ENCODE measurements around the gene WDCP. TPM values are rescaled to one million over a fixed set of nuclear protein-coding genes. Genes with fewer than 3 reads are reported as not detected.
"Not testable (repeated sequence)": the region's sequence is repeated elsewhere in the genome, so short reads cannot be mapped to it uniquely, and the experiment has no call there.

WDCP gene, protein sequence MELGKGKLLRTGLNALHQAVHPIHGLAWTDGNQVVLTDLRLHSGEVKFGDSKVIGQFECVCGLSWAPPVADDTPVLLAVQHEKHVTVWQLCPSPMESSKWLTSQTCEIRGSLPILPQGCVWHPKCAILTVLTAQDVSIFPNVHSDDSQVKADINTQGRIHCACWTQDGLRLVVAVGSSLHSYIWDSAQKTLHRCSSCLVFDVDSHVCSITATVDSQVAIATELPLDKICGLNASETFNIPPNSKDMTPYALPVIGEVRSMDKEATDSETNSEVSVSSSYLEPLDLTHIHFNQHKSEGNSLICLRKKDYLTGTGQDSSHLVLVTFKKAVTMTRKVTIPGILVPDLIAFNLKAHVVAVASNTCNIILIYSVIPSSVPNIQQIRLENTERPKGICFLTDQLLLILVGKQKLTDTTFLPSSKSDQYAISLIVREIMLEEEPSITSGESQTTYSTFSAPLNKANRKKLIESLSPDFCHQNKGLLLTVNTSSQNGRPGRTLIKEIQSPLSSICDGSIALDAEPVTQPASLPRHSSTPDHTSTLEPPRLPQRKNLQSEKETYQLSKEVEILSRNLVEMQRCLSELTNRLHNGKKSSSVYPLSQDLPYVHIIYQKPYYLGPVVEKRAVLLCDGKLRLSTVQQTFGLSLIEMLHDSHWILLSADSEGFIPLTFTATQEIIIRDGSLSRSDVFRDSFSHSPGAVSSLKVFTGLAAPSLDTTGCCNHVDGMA
- 13.1 TPM for total RNA-seq
- polyA plus RNA-seq: 4.9 TPM

- H3K36me3 ChIP-seq (ENCODE audit: insufficient read depth): no peaks in the 10 kb centered on the region
- DNase-seq (ENCODE audit: extremely low spot score): peak; percentile 94
- under 1% methylated on average over 38 of the region's 38 CpGs for WGBS
- peak within 1 kb of the TSS; percentile 48 for H3K27ac ChIP-seq (ENCODE audit: low read depth)
- peak within 1 kb of the TSS; percentile 72 for H3K4me3 ChIP-seq (ENCODE audit: low read depth, low read length)
- peaks cover 4% of the 10 kb centered on the region for H3K4me1 ChIP-seq (ENCODE audit: insufficient read depth)
Measured at GRCh38 chr2:24046930-24047702, at the start of gene WDCP. TSS of gene WDCP (minus strand) at chr2:24047391. CDS start at chr2:24039494, 7,897 bp downstream.

- not testable (repeated sequence) for H3K27ac ChIP-seq (ENCODE audit: low read depth); DNase-seq (ENCODE audit: extremely low spot score); H3K4me3 ChIP-seq (ENCODE audit: low read depth, low read length); H3K4me1 ChIP-seq (ENCODE audit: insufficient read depth); H3K36me3 ChIP-seq (ENCODE audit: insufficient read depth)
- 67% methylated on average over 17 of the region's 17 CpGs for WGBS
Measured at GRCh38 chr2:24095171-24095677, 48.0 kb upstream of the WDCP start.

DNA sequence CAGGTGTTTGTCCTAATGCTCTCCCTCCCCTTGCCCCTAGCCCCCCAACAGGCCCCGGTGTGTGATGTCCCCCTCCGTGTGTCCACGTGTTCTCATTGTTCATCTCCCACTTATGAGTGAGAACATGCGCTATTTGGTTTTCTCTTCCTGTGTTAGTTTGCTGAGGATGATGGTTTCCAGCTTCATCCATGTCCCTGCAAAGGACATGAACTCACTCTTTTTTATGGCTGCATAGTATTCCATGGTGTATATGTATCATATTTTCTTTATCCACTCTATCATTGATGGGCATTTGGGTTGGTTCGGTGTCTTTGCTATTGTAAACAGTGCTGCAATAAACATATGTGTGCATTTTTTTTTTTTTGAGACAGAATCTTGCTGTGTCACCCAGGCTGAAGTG is 46.1 kb upstream of the WDCP start:
- not testable (repeated sequence) for H3K27ac ChIP-seq (ENCODE audit: low read depth); H3K4me1 ChIP-seq (ENCODE audit: insufficient read depth); DNase-seq (ENCODE audit: extremely low spot score); H3K4me3 ChIP-seq (ENCODE audit: low read depth, low read length); H3K36me3 ChIP-seq (ENCODE audit: insufficient read depth)
- over 99% methylated on average over 5 of the region's 5 CpGs for WGBS

DNA sequence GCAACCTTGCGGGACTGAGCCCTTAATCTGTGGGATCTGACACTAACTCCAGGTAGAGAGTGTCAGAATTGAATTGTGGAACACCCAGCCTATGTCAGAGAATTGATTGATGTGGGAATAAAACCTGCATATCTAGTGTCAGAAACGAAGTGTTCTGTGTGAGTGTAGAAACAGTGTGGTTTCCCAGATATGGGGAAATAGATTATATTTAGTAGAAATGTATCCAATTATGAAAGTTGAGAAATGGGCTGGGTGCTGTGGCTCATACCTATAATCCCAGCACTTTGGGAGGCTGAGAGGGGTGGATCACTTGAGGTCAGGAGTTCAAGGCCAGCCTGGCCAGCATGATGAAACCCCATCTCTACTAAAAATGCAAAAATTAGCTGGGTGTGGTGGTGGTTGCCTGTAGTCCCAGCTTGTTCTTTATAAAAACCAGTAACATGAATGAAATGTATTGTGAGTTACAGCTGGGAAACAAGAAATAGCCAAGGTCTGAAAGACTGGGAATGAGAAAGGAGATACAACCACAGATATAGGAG is 41.7 kb upstream of the WDCP start:
- Histone ChIP-seq H3K27ac (ENCODE audit: low read depth) (no peak overlapping the region), H3K4me1 (ENCODE audit: insufficient read depth) (no peaks in the 10 kb centered on the region), H3K4me3 (ENCODE audit: low read depth, low read length) (no peak overlapping the region), H3K36me3 (ENCODE audit: insufficient read depth) (no peaks in the 10 kb centered on the region)
- no peak for DNase-seq (ENCODE audit: extremely low spot score)
- 69% methylated on average over 2 of the region's 2 CpGs for WGBS

DNA sequence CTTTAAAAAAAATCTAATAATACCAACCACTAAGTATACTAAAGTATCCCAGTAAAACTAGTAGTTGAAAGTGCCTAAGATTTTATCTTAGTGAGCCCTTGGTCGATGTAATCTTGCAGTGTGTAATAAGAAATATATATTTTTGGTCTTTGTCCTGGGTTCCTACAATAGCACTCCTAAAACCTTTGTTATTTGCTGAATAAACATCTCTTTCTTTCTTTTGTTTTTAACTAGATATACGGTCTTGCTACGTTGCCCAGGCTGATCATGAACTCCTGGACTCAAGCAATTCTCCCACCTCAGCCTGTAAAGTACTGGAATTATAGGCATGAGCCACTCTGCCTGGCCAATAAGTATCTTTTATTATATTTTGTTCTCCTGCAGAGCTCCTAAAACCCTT is 39.8 kb upstream of the WDCP start:
- 79% methylated on average over 3 of the region's 3 CpGs for WGBS
- DNase-seq (ENCODE audit: extremely low spot score): no peak
- no peaks in the 10 kb centered on the region for H3K36me3 ChIP-seq (ENCODE audit: insufficient read depth)
- H3K27ac ChIP-seq (ENCODE audit: low read depth): no peak overlapping the region
- no peaks in the 10 kb centered on the region for H3K4me1 ChIP-seq (ENCODE audit: insufficient read depth)
- no peak overlapping the region for H3K4me3 ChIP-seq (ENCODE audit: low read depth, low read length)

DNA sequence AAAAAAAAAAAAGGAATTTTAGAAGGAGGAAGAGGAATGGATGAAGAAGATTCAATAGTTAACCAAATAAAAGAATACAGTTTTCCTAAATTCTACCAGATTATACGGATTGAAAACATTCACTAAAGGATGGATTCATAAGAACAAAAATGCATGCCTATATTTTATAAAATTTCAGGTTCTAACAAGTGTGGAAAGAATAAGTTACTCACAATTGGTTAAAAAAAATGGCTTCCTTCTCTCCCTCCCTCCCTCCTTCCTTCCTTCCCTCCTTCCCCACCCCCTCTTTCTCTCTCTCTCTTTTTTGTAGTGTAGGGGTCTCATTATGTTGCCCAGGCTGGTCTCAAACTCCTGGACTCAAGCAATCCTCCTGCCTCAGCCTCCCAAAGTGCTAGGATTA is 39.0 kb upstream of the WDCP start:
- H3K27ac ChIP-seq (ENCODE audit: low read depth): no peak overlapping the region
- no peak overlapping the region for H3K4me3 ChIP-seq (ENCODE audit: low read depth, low read length)
- H3K4me1 ChIP-seq (ENCODE audit: insufficient read depth): no peaks in the 10 kb centered on the region
- H3K36me3 ChIP-seq (ENCODE audit: insufficient read depth): no peaks in the 10 kb centered on the region
- WGBS: 98% methylated on average over 1 of the region's 1 CpG
- no peak for DNase-seq (ENCODE audit: extremely low spot score)

DNA sequence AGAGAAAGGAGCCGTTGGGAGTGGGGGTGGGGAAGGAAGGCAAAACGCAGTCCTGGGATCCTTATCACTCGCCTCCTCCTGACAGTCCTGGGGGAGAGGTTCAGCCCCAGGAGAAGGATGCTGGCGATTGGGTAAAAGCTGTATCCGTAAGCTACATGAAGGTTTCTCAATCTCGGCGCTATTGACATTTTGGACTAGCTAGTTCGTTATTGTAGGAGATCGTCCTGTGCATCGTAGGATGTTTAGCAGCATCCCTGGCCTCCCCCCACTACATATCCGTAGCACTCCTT is 38.0 kb upstream of the WDCP start:
- Histone ChIP-seq H3K36me3 (ENCODE audit: insufficient read depth) (no peaks in the 10 kb centered on the region), H3K4me1 (ENCODE audit: insufficient read depth) (no peaks in the 10 kb centered on the region), H3K4me3 (ENCODE audit: low read depth, low read length) (peak overlapping the region; percentile 33), H3K27ac (ENCODE audit: low read depth) (peak overlapping the region; percentile 76)
- no peak for DNase-seq (ENCODE audit: extremely low spot score)
- WGBS: 10% methylated on average over 11 of the region's 11 CpGs

DNA sequence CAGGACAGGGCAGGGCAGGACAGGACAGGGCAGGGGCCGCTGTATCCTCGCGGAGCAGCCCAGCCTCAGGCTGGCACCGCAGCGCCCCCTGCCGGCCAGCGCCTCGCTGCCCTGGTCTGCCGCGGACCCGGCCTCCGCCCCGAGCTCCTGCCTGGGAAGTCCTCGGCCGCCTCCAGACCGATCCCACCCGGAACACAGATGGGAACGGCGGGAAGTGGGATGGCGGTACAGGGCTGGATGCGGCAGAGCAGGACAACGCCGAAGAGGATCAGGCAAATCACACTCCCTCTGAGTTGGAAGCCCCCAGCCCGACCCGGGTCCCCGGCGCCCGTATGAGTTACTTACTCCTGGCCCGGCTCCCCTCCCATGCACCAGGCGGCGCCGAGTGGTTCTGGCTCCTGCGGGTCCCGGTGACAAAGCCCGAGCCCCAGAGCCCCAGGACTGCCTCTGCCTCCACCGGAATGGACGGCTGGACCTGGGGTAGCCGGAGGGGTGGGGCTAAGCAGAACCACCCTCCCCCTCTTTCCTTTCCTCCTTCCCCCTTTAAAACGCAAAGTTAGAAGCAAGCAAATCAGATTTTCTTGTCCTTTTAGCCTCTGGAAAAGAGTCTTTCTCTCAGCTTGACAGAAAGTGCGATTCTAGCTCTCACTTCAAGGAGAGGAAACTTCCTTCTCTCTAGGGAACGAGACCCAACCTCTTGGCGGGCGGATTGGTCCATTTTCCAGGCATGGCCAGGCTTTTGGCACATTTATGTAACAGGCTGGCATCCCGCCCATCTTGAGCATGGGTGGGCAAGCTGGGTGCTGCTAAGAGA is 37.4 kb upstream of the WDCP start, which contains the start of gene TP53I3:
Gene TP53I3, minus strand, starts transcription at position 449 of the 814 bp plus-strand sequence. CDS start 508 bp downstream, outside the sequence.
- Histone ChIP-seq H3K36me3 (ENCODE audit: insufficient read depth) (no peaks in the 10 kb centered on the region), H3K4me1 (ENCODE audit: insufficient read depth) (no peaks in the 10 kb centered on the region), H3K4me3 (ENCODE audit: low read depth, low read length) (peak within 1 kb of the TSS; percentile 33), H3K27ac (ENCODE audit: low read depth) (peak within 1 kb of the TSS; percentile 76)
- peak; percentile 78 for DNase-seq (ENCODE audit: extremely low spot score)
- WGBS: under 1% methylated on average over 44 of the region's 44 CpGs

GRCh38 chr2:24083567-24084385 is 36.6 kb upstream of the WDCP start:
- Histone ChIP-seq H3K4me3 (ENCODE audit: low read depth, low read length) (peak overlapping the region; percentile 33), H3K27ac (ENCODE audit: low read depth) (peak overlapping the region; percentile 63), H3K36me3 (ENCODE audit: insufficient read depth) (no peaks in the 10 kb centered on the region), H3K4me1 (ENCODE audit: insufficient read depth) (no peaks in the 10 kb centered on the region)
- DNase-seq (ENCODE audit: extremely low spot score): peak; percentile 82
- 9% methylated on average over 30 of the region's 30 CpGs for WGBS

DNA sequence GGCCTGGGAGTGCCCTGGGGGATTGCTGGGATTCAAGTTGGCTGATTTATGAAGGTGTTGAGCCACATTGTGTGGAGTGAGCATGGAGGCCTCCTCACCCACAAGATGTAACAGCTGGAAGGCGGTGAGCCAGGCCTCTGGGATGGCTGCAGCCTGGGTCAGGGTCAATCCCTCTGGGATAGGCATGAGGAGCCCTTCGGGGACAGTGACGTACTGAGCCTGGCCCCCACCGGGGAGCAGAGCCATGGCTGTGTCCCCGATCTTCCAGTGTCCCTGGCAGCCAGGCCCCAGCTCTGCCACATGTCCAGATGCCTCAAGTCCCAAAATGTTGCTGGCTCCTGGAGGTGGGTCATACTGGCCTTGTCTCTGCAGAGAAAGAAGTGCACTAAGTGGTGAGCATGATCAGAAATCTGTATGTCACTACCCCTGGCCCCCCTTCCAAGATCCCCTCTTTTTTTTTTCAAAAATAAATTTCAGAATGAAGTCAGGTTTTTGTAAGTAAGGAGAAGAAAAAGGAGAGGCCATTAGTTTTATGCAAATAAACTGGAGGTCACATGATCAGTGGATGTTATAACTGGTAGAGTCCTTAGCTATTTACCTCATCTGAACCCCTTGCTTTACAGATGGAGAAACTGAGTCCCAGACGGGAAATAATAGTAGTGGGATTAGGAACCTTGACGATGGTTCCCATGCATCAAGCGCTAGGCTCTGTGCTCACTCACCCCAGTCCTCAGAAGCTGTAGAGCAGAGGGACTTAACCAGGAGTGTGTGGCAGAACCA is 35.8 kb upstream of the WDCP start:
- H3K27ac ChIP-seq (ENCODE audit: low read depth): no peak overlapping the region
- H3K4me1 ChIP-seq (ENCODE audit: insufficient read depth): no peaks in the 10 kb centered on the region
- no peaks in the 10 kb centered on the region for H3K36me3 ChIP-seq (ENCODE audit: insufficient read depth)
- 87% methylated on average over 8 of the region's 8 CpGs for WGBS
- no peak overlapping the region for H3K4me3 ChIP-seq (ENCODE audit: low read depth, low read length)
- no peak for DNase-seq (ENCODE audit: extremely low spot score)

- no peak overlapping the region for H3K27ac ChIP-seq (ENCODE audit: low read depth)
- no peak for DNase-seq (ENCODE audit: extremely low spot score)
- no peaks in the 10 kb centered on the region for H3K36me3 ChIP-seq (ENCODE audit: insufficient read depth)
- H3K4me1 ChIP-seq (ENCODE audit: insufficient read depth): no peaks in the 10 kb centered on the region
- no peak overlapping the region for H3K4me3 ChIP-seq (ENCODE audit: low read depth, low read length)
- 42% methylated on average over 2 of the region's 2 CpGs for WGBS
Measured at GRCh38 chr2:24080701-24081100, 33.5 kb upstream of the WDCP start.
